Mesendoderm (in vitro differentiated cells): ENCODE data around the gene NDST3.
"Not testable (repeated sequence)": the region's sequence is repeated elsewhere in the genome, so short reads cannot be mapped to it uniquely, and the experiment has no call there.

Experiments
- DNase-seq: peaks from one replicate; pipeline ENCODE4 v3.0.0; 2013
- H2AK5ac ChIP-seq: 2 replicates; pipeline ENCODE4 v1.6.1; 2013; ENCODE audit warnings: low read length, inconsistent platforms
- H2BK120ac ChIP-seq: 2 replicates; pipeline ENCODE4 v1.6.1; 2013; ENCODE audit warnings: low read depth, mild to moderate bottlenecking, low read length, moderate library complexity, mixed read lengths
- H2BK15ac ChIP-seq: replicated peaks from 2 replicates; pipeline ENCODE4 v1.6.1; 2013; ENCODE audit warnings: low read depth, mild to moderate bottlenecking, moderate library complexity
- H2BK5ac ChIP-seq: 2 replicates; pipeline ENCODE4 v1.6.1; 2013; ENCODE audit warnings: low read length, inconsistent platforms
- H3K18ac ChIP-seq: 2 replicates; pipeline ENCODE4 v1.6.1; 2013; ENCODE audit warnings: mild to moderate bottlenecking, low read length, mixed read lengths
- H3K23ac ChIP-seq: one replicate; pipeline ENCODE4 v1.6.1; 2013; ENCODE audit warnings: low read length
- H3K27ac ChIP-seq: 2 replicates; pipeline ENCODE4 v1.5.1; 2013; ENCODE audit warnings: low read depth, mild to moderate bottlenecking, inconsistent platforms, low read length, moderate library complexity
- H3K27me3 ChIP-seq: 2 replicates; pipeline ENCODE4 v1.6.1; 2013; ENCODE audit warnings: low read length, control low read depth, mild to moderate bottlenecking, inconsistent platforms; ENCODE audit not compliant: insufficient read depth, poor library complexity
- H3K36me3 ChIP-seq: 2 replicates; pipeline ENCODE4 v1.6.1; 2013; ENCODE audit warnings: low read length, inconsistent platforms; ENCODE audit not compliant: control insufficient read depth, insufficient read depth
- H3K4ac ChIP-seq: one replicate; pipeline ENCODE4 v1.6.1; 2013; ENCODE audit warnings: low read depth, mild to moderate bottlenecking, low read length, moderate library complexity
- H3K4me1 ChIP-seq: 2 replicates; pipeline ENCODE4 v1.6.1; 2013; ENCODE audit warnings: low read depth, low read length, inconsistent platforms; ENCODE audit not compliant: control insufficient read depth
- H3K4me2 ChIP-seq: 2 replicates; pipeline ENCODE4 v1.6.1; 2013; ENCODE audit warnings: low read length
- H3K4me3 ChIP-seq: 2 replicates; pipeline ENCODE4 v1.5.1; 2013; ENCODE audit warnings: mild to moderate bottlenecking, low read length
- H3K56ac ChIP-seq: one replicate; pipeline ENCODE4 v1.6.1; 2013; ENCODE audit warnings: low read length
- H3K79me1 ChIP-seq: 2 replicates; pipeline ENCODE4 v1.6.1; 2013; ENCODE audit warnings: low read length, inconsistent platforms
- H3K79me2 ChIP-seq: 2 replicates; pipeline ENCODE4 v1.6.1; 2013; ENCODE audit warnings: mild to moderate bottlenecking, low read length; ENCODE audit not compliant: control insufficient read depth, insufficient read depth
- H3K9ac ChIP-seq: 2 replicates; pipeline ENCODE4 v1.6.1; 2013; ENCODE audit warnings: low read length, inconsistent platforms
- H4K5ac ChIP-seq: one replicate; pipeline ENCODE4 v1.6.1; 2013; ENCODE audit warnings: low read length
- H4K8ac ChIP-seq: one replicate; pipeline ENCODE4 v1.6.1; 2013; ENCODE audit warnings: low read depth, mild to moderate bottlenecking, control low read depth, low read length, moderate library complexity
- WGBS: extraction: QIAGEN DNeasy Blood & Tissue Kit; methylation state at CpG from one replicate; pipeline ENCODE4 v1.1.7; 2013; ENCODE audit warnings: low lambda C conversion rate, missing lambda C conversion rate; ENCODE audit not compliant: insufficient coverage; ENCODE audit errors: extremely low coverage; 5-methylcytosine and 5-hydroxymethylcytosine counted together

NDST3 gene

GRCh38 chr4:118287711-118288451 lies 253.6 kb downstream of the NDST3 start:
- Histone ChIP-seq H3K56ac (no peak overlapping the region), H3K4ac (no peak overlapping the region), H2AK5ac (no peak overlapping the region), H3K27ac (no peak overlapping the region), H2BK120ac (no peak overlapping the region), H3K27me3 (no peaks in the 10 kb centered on the region), H3K9ac (no peak overlapping the region), H4K5ac (no peak overlapping the region), H3K4me2 (no peak overlapping the region), H3K36me3 (no peaks in the 10 kb centered on the region), H3K79me2 (no peaks in the 10 kb centered on the region), H3K4me1 (no peaks in the 10 kb centered on the region), H2BK15ac (no peak overlapping the region), H3K23ac (no peak overlapping the region), H3K4me3 (no peak overlapping the region), H3K79me1 (no peaks in the 10 kb centered on the region), H4K8ac (no peak overlapping the region), H3K18ac (no peak overlapping the region), H2BK5ac (no peak overlapping the region)
- no peak for DNase-seq
- no CpG with 5 or more reads among the region's 2 CpGs for WGBS

GRCh38 chr4:118289794-118290193 lies 255.5 kb downstream of the NDST3 start:
- Histone ChIP-seq H3K23ac (no peak overlapping the region), H3K4me1 (no peaks in the 10 kb centered on the region), H3K36me3 (no peaks in the 10 kb centered on the region), H3K79me1 (no peaks in the 10 kb centered on the region), H3K79me2 (no peaks in the 10 kb centered on the region), H2BK120ac (no peak overlapping the region), H2BK15ac (no peak overlapping the region), H2AK5ac (no peak overlapping the region), H3K4me2 (no peak overlapping the region), H4K8ac (no peak overlapping the region), H3K9ac (no peak overlapping the region), H4K5ac (no peak overlapping the region), H3K18ac (no peak overlapping the region), H3K56ac (no peak overlapping the region), H2BK5ac (no peak overlapping the region), H3K27me3 (no peaks in the 10 kb centered on the region), H3K4ac (no peak overlapping the region), H3K4me3 (no peak overlapping the region), H3K27ac (no peak overlapping the region)
- no CpG with 5 or more reads among the region's 1 CpG for WGBS
- no peak for DNase-seq

- Histone ChIP-seq H3K4me3 (no peak overlapping the region), H4K5ac (no peak overlapping the region), H3K79me1 (no peaks in the 10 kb centered on the region), H3K27ac (no peak overlapping the region), H3K27me3 (no peaks in the 10 kb centered on the region), H2BK15ac (no peak overlapping the region), H3K79me2 (no peaks in the 10 kb centered on the region), H4K8ac (no peak overlapping the region), H3K4me1 (no peaks in the 10 kb centered on the region), H2BK5ac (no peak overlapping the region), H3K56ac (no peak overlapping the region), H3K36me3 (no peaks in the 10 kb centered on the region), H2AK5ac (no peak overlapping the region), H2BK120ac (no peak overlapping the region), H3K4me2 (no peak overlapping the region), H3K18ac (no peak overlapping the region), H3K23ac (no peak overlapping the region), H3K9ac (no peak overlapping the region), H3K4ac (no peak overlapping the region)
- WGBS, result no CpG with 5 or more reads among the region's 2 CpGs
- no peak for DNase-seq
Measured at GRCh38 chr4:118290951-118291350, 256.7 kb downstream of the NDST3 start.

GRCh38 chr4:118296729-118297128 lies 262.4 kb downstream of the NDST3 start:
- no peak overlapping the region for H3K27ac ChIP-seq
- no peak overlapping the region for H2BK15ac ChIP-seq
- H3K36me3 ChIP-seq, result no peaks in the 10 kb centered on the region
- no peak overlapping the region for H3K18ac ChIP-seq
- H3K27me3 ChIP-seq, result no peaks in the 10 kb centered on the region
- no peak overlapping the region for H3K9ac ChIP-seq
- no peak overlapping the region for H4K8ac ChIP-seq
- H2AK5ac ChIP-seq, result no peak overlapping the region
- H3K4me1 ChIP-seq, result no peaks in the 10 kb centered on the region
- no peak overlapping the region for H3K4me2 ChIP-seq
- H2BK5ac ChIP-seq, result no peak overlapping the region
- H3K56ac ChIP-seq, result no peak overlapping the region
- no peak overlapping the region for H4K5ac ChIP-seq
- no peaks in the 10 kb centered on the region for H3K79me2 ChIP-seq
- H3K4me3 ChIP-seq, result no peak overlapping the region
- no peak overlapping the region for H3K23ac ChIP-seq
- no peak overlapping the region for H3K4ac ChIP-seq
- no peak for DNase-seq
- H3K79me1 ChIP-seq, result no peaks in the 10 kb centered on the region
- no peak overlapping the region for H2BK120ac ChIP-seq
- no CpG with 5 or more reads among the region's 1 CpG for WGBS

DNA sequence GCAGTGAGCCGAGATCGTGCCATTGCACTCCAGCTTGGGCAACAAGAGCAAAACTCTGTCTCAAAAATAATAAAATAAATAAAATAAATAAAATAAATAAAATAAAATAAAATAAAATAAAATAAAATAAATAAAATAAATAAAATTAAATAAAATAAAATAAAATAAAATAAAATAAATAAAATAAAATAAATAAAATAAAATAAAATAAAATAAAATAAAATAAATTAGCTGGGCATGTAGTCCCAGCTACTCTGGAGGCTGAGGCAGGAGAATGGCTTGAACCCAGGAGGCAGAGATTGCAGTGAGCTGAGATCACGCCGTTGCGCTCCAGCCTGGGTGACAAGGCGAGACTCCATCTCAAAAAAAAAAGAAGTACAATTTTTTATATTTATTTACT lies 265.3 kb downstream of the NDST3 start:
- H2AK5ac ChIP-seq, H3K18ac ChIP-seq, H3K4me2 ChIP-seq, H3K4me3 ChIP-seq, DNase-seq, H2BK15ac ChIP-seq, H2BK120ac ChIP-seq, H3K4ac ChIP-seq, H3K4me1 ChIP-seq, H3K36me3 ChIP-seq, H3K9ac ChIP-seq, H3K79me1 ChIP-seq, H3K56ac ChIP-seq, H4K5ac ChIP-seq, H3K23ac ChIP-seq, H2BK5ac ChIP-seq, H4K8ac ChIP-seq, H3K79me2 ChIP-seq, H3K27ac ChIP-seq, H3K27me3 ChIP-seq: not testable (repeated sequence)
- no CpG with 5 or more reads among the region's 6 CpGs for WGBS

- H4K8ac ChIP-seq, result no peak overlapping the region
- H2AK5ac ChIP-seq, result no peak overlapping the region
- no peaks in the 10 kb centered on the region for H3K36me3 ChIP-seq
- H3K27ac ChIP-seq, result no peak overlapping the region
- H3K4me2 ChIP-seq, result no peak overlapping the region
- no peak overlapping the region for H2BK120ac ChIP-seq
- no peaks in the 10 kb centered on the region for H3K27me3 ChIP-seq
- no peak overlapping the region for H3K9ac ChIP-seq
- H3K4me1 ChIP-seq, result no peaks in the 10 kb centered on the region
- no peak overlapping the region for H3K56ac ChIP-seq
- no peak overlapping the region for H3K4ac ChIP-seq
- H3K23ac ChIP-seq, result no peak overlapping the region
- no peak overlapping the region for H3K18ac ChIP-seq
- H2BK15ac ChIP-seq, result no peak overlapping the region
- no peaks in the 10 kb centered on the region for H3K79me2 ChIP-seq
- no CpG with 5 or more reads among the region's 2 CpGs for WGBS
- DNase-seq, result no peak
- H2BK5ac ChIP-seq, result no peak overlapping the region
- no peak overlapping the region for H4K5ac ChIP-seq
- H3K4me3 ChIP-seq, result no peak overlapping the region
- H3K79me1 ChIP-seq, result no peaks in the 10 kb centered on the region
Measured at GRCh38 chr4:118307643-118308042, 273.4 kb downstream of the NDST3 start.
